ENCODE data around the gene CST9. TPM values are rescaled to one million over a fixed set of nuclear protein-coding genes. Genes with fewer than 3 reads are reported as not detected.
A peak's percentile ranks its signal among the peaks of the same experiment; 100 is the strongest.

Gene CST9
- total RNA-seq, 1 donor from 2014 or later, result not detected

GRCh38 chr20:23632711-23633573 lies 27.2 kb upstream of the CST9 start:
- no peak overlapping the region for H3K4me3 Mint-ChIP-seq
- H3K9me3 Mint-ChIP-seq, result peaks cover 4% of the 10 kb centered on the region
- no peak for TF ChIP-seq CTCF (conservative IDR thresholded peaks at IDR 0.05)
- H3K4me1 Mint-ChIP-seq (ENCODE audit: unreplicated experiment), result peaks cover 13% of the 10 kb centered on the region
- H3K27ac Mint-ChIP-seq, result no peak overlapping the region
- DNase-seq (ENCODE audit: extremely low spot score, unreplicated experiment), result no peak
- H3K27me3 Mint-ChIP-seq, result no peaks in the 10 kb centered on the region
- peaks cover 12% of the 10 kb centered on the region for H3K36me3 Mint-ChIP-seq

GRCh38 chr20:23631981-23632710 lies 26.4 kb upstream of the CST9 start:
- H3K4me3 Mint-ChIP-seq, result no peak overlapping the region

DNA sequence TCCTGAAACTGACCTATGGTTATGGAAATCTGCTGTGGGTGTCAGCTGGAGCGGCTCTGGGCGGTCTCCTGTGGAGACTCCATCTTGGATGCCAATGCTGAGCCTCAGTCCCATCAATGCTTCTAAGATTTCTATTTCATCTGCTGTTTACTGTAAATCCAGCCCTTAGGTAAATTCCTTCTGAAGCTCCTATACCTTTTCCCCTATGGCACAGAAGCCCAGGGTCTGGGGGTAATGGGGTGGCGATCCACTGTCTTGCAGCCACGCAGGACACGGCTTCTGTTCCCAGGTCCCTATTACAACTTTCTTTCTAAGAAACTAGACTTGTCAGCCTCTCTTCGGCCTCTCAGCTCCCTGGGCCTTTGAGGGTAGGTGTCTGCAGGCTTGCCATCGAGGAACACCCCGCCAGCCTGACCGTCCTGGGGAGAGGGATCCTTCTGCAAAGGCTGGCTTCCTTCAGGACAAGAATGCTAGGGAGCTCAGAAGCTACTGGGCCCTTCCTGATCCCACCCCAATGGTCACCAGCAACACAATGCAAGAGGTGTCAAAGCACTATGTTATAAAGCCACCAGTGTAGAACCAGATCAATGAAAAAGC lies 25.6 kb upstream of the CST9 start:
- no peak for TF ChIP-seq CTCF (conservative IDR thresholded peaks at IDR 0.05)
- Mint-ChIP-seq H3K27ac (no peak overlapping the region), H3K4me3 (no peak overlapping the region), H3K4me1 (ENCODE audit: unreplicated experiment) (peaks cover 5% of the 10 kb centered on the region), H3K27me3 (no peaks in the 10 kb centered on the region), H3K9me3 (peaks cover 4% of the 10 kb centered on the region), H3K36me3 (peaks cover 12% of the 10 kb centered on the region)
- no peak for DNase-seq (ENCODE audit: extremely low spot score, unreplicated experiment)

More at GRCh38 chr20:23631981-23632710, 26.4 kb upstream of the CST9 start:
- Mint-ChIP-seq H3K27me3 (no peaks in the 10 kb centered on the region), H3K27ac (no peak overlapping the region), H3K4me1 (ENCODE audit: unreplicated experiment) (peaks cover 13% of the 10 kb centered on the region), H3K36me3 (peaks cover 12% of the 10 kb centered on the region), H3K9me3 (peaks cover 4% of the 10 kb centered on the region)
- no peak for DNase-seq (ENCODE audit: extremely low spot score, unreplicated experiment)
- TF ChIP-seq CTCF (conservative IDR thresholded peaks at IDR 0.05), result no peak

DNA sequence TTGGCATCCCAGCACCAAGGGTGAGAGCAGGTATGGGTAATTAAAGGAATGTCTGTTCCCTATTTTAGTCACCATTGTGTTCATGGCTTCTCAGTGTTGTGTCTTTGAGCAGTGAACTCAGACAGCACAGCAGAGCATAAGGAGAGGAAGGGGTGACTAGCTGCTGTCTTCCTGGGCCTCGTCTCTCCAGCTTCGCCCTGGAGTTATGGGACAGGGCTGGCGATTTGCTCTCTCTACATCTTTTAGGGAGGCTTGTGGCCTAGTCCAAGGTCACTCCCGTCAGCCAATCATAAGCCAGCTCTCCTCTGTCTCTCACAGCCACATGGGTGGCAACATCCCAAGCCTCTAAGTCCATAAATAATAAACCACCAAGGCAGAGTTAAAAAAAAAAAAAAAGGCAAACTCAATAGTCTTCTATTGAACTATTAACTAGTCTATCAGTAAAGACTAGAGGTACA lies 24.7 kb upstream of the CST9 start:
- Mint-ChIP-seq H3K27me3 (no peaks in the 10 kb centered on the region), H3K4me3 (no peak overlapping the region), H3K36me3 (peaks cover 12% of the 10 kb centered on the region), H3K4me1 (ENCODE audit: unreplicated experiment) (peaks cover 8% of the 10 kb centered on the region), H3K9me3 (peaks cover 4% of the 10 kb centered on the region), H3K27ac (no peak overlapping the region)
- no peak for DNase-seq (ENCODE audit: extremely low spot score, unreplicated experiment)
- TF ChIP-seq CTCF (conservative IDR thresholded peaks at IDR 0.05), result no peak

GRCh38 chr20:23629542-23630391 lies 24.1 kb upstream of the CST9 start:
- no peak for DNase-seq (ENCODE audit: extremely low spot score, unreplicated experiment)

More at GRCh38 chr20:23629542-23630391, 24.1 kb upstream of the CST9 start:
- H3K9me3 Mint-ChIP-seq, result peaks cover 4% of the 10 kb centered on the region
- no peak for TF ChIP-seq CTCF (conservative IDR thresholded peaks at IDR 0.05)
- peaks cover 8% of the 10 kb centered on the region for H3K36me3 Mint-ChIP-seq
- no peak overlapping the region for H3K4me3 Mint-ChIP-seq
- no peaks in the 10 kb centered on the region for H3K27me3 Mint-ChIP-seq
- peaks cover 8% of the 10 kb centered on the region for H3K4me1 Mint-ChIP-seq (ENCODE audit: unreplicated experiment)
- peak overlapping the region; percentile 39 for H3K27ac Mint-ChIP-seq
